ENCODE data around the gene RTBDN.

RTBDN gene

DNA sequence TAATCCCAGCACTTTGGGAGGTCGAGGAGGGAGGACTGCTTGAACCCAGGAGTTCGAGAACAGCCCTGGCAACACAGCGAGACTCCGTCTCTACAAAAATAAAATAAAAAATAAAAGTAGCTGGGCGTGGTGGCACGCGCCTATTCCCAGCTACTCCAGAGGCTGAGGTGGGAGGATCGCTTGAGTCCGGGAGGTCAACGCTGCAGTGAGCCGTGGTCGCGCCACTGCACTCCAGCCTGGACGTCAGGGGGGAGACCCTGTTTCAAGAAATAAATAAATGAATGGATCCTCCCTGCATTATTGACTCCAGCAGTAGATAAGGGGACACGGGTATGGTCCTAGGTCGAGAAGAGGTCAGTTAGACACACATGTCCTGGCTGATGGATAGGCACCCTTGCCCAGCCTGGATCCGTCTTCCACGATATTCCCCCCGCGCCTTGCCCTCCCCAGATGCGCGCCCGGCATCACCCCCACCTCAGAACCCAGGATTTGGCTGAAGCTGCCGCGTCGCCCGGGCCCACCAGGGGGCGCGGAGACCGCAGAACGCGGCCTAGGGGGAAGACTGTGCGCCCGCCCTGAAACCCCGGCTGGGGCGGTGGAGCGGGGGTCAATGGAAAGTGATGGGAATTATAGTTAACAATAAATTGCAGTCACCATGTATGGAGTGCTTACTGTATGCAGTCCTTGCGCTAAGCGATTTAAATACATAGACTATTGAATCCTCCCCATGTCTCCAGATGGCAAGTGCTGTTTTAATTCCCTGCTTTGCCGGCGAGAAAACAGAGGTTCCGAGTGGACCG is 57.0 kb downstream of the RTBDN start:
- TF ChIP-seq, protein P1, sequence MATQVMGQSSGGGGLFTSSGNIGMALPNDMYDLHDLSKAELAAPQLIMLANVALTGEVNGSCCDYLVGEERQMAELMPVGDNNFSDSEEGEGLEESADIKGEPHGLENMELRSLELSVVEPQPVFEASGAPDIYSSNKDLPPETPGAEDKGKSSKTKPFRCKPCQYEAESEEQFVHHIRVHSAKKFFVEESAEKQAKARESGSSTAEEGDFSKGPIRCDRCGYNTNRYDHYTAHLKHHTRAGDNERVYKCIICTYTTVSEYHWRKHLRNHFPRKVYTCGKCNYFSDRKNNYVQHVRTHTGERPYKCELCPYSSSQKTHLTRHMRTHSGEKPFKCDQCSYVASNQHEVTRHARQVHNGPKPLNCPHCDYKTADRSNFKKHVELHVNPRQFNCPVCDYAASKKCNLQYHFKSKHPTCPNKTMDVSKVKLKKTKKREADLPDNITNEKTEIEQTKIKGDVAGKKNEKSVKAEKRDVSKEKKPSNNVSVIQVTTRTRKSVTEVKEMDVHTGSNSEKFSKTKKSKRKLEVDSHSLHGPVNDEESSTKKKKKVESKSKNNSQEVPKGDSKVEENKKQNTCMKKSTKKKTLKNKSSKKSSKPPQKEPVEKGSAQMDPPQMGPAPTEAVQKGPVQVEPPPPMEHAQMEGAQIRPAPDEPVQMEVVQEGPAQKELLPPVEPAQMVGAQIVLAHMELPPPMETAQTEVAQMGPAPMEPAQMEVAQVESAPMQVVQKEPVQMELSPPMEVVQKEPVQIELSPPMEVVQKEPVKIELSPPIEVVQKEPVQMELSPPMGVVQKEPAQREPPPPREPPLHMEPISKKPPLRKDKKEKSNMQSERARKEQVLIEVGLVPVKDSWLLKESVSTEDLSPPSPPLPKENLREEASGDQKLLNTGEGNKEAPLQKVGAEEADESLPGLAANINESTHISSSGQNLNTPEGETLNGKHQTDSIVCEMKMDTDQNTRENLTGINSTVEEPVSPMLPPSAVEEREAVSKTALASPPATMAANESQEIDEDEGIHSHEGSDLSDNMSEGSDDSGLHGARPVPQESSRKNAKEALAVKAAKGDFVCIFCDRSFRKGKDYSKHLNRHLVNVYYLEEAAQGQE (IDR thresholded peaks at IDR 0.05; ENCODE audit: low read depth) = no peak
- TF ChIP-seq, protein P2, sequence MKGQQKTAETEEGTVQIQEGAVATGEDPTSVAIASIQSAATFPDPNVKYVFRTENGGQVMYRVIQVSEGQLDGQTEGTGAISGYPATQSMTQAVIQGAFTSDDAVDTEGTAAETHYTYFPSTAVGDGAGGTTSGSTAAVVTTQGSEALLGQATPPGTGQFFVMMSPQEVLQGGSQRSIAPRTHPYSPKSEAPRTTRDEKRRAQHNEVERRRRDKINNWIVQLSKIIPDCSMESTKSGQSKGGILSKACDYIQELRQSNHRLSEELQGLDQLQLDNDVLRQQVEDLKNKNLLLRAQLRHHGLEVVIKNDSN (IDR thresholded peaks at IDR 0.05) = no peak
- TF ChIP-seq RAD21 (IDR thresholded peaks at IDR 0.05; ENCODE audit: low read depth) (peak; percentile 84), ZBTB7A (IDR thresholded peaks at IDR 0.05; ENCODE audit: low read depth) (peak; percentile 59; the same call in 1 of the 2 replicates), CREB1 (IDR thresholded peaks at IDR 0.05; ENCODE audit: low read depth) (no peak), NFIC (IDR thresholded peaks at IDR 0.05) (no peak), YY1 (IDR thresholded peaks at IDR 0.05; ENCODE audit: low read depth) (no peak), TEAD4 (IDR thresholded peaks at IDR 0.05) (peak; percentile 31; the same call in 1 of the 2 replicates), FOXM1 (IDR thresholded peaks at IDR 0.05; ENCODE audit: borderline replicate concordance, low read depth) (no peak), EGR1 (IDR thresholded peaks at IDR 0.05) (no peak), TAF1 (IDR thresholded peaks at IDR 0.05; ENCODE audit: low read depth) (no peak), CEBPB (IDR thresholded peaks at IDR 0.05) (no peak), EP300 (IDR thresholded peaks at IDR 0.05; ENCODE audit: borderline replicate concordance) (0 out of 2 replicates have a peak, but pooled peaks have one; percentile 38), TCF12 (IDR thresholded peaks at IDR 0.05; ENCODE audit: low read depth) (no peak; the same call in 1 of the 2 replicates)
- TF ChIP-seq, protein P3, sequence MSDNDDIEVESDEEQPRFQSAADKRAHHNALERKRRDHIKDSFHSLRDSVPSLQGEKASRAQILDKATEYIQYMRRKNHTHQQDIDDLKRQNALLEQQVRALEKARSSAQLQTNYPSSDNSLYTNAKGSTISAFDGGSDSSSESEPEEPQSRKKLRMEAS (IDR thresholded peaks at IDR 0.05) = no peak
